NCI-H69 (cell line): ENCODE measurements around the gene COMP.
A peak's percentile ranks its signal among the peaks of the same experiment; 100 is the strongest.
"Not testable (repeated sequence)": the region's sequence is repeated elsewhere in the genome, so short reads cannot be mapped to it uniquely, and the experiment has no call there.

Experiments used
- DNase-seq: peaks from one replicate; lab custom pipeline; 2025; lab: John Stamatoyannopoulos, UW

Gene COMP

DNA sequence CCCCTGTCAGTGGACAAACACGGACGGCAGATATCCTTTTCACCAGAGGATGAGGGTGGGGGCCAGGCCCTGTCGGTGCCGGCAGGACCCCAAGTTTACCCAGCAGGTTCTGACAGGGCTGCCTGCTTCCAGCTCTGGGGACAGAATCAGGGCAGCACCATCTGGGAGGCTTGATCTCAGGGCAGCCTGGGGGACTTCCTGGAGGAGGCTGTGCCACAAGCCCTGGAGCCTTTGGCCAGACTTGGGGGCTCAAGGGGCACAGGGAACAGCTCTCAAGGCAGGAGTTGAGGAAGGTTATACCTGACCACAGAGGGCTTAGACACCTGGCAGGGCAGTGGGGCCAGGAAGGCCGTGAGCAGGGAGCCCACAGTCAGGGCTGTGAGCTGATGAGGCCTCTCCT, 45.2 kb downstream of the COMP start:
- DNase-seq, result no peak

DNA sequence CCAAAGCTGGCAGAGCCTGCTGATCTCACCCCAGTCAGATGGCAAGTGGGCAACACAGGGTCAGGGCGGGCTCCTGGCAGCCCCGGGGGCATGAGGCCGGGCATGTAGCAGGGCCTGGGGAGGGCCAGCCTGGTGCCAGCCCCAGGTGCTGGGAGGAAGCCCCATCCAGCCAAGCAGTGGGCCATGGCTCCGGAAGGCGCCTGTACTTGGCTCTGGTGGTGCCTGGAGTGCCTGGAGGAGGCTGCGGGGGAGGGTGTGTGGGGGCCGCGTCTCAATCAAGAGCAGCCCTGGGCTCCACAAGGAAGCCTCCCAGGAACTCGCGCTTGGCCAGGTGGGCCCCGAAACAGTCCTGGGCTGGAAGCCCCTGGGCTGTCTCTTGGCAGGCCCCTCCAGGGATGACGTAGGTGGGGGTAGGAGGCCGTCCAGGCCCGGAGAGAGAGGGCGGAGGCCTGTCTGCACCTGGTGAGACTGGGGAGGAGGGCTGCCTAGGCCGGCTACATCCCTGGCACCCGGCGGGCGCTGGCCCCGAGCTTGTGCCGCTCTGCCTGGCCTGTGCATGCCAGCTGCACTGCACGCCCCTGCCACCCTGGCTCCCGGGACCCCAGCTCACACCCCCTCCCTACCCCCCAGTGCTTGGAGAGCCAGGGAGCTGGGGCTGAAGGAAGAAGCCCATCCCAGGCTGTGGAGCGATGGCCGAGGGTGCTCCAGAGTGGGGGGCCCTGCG, 45.9 kb downstream of the COMP start:
- DNase-seq, result no peak

DNA sequence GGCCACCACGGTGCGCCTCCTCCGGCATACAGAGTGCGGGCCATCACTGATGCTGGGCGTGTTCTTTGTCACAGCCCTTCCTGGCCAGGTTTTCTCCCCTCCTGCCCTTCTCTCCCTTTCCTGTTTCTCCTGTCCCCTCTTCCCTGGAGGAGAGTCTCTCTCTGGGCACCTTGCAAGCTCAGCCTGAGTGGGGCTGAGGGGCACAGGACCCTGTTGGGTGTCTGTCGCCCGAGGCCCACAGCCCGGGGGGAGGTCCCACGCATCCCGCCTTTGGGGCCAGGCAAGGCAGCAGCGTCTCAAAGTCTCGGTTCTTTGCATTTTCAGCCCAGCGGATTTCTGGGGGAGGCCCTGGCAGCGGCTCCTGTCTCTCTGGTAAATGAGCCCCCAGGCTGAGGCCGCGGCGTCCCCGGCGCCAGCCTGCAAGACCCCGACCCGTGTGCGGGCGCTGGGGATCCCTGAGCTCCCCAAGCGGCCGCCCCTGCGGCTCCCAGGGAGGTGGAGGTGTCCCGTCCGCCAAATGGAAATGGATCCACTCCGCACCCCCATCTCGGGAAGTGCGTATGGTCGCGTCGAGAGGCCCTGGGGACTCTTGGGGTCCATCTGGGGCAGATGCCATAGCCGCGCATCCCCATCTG, 47.2 kb downstream of the COMP start:
- DNase-seq, result no peak

DNA sequence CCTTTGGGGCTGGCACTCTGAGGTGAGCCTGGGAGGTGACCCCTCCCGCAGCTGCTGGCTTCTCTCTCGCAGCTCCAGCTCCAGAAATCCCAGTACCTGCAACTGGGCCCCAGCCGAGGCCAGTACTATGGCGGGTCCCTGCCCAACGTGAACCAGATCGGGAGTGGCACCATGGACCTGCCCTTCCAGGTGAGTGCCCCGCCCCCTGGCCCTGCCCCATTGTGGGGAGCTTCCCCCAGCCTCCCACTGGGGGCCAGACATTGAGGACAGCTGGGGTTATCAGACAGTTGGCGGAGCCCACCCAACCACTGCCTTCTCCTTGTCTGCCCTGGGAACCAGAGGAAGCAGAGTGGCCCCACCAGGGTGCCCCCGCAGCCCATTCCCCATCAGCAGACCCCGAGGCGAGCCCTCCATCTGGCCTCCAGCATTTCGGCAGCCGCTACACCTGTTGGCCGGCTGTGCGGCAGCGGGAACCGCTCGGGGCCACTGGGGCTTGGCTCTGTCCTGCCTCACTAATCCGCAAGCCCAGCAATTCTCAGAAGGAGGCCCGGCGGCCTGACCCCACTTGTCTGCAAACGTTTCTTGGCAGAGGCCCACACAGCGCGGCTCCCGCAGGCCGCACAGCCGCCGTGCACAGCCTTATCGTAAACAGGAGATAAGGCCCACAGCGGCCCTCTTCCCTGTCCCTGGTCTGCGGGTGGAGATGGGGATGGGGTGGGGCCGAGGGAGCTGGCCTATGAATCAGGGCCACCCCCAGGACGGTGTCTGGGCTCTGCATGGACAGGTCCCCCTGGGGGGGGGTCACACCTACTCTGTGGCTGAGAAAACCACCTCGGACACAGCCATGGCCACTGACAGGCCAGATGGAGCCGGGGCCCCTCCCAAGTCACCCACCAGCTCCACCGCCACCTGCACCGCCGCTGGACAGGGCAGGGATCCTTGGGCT, 48.0 kb downstream of the COMP start:
- no peak for DNase-seq

DNA sequence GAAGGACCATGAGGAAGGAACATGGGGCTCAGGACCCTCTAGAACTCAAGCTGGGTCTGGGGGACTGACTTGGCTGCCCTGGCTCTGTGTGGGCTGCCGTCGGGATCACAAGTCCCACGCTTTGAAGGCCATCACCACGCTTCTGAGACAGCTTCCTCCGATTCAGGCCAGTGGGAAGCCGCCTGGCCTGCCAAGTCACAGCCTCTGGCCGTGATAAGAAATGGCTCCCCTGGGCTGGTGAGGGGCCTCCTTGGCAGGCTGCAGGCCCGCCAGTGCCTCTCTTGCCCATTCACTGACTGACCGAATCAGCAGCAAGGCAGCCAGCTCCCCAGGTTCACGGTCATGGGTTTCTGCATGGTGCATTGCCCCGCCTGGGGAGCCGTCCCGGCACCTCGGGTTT, 48.8 kb downstream of the COMP start:
- no peak for DNase-seq

DNA sequence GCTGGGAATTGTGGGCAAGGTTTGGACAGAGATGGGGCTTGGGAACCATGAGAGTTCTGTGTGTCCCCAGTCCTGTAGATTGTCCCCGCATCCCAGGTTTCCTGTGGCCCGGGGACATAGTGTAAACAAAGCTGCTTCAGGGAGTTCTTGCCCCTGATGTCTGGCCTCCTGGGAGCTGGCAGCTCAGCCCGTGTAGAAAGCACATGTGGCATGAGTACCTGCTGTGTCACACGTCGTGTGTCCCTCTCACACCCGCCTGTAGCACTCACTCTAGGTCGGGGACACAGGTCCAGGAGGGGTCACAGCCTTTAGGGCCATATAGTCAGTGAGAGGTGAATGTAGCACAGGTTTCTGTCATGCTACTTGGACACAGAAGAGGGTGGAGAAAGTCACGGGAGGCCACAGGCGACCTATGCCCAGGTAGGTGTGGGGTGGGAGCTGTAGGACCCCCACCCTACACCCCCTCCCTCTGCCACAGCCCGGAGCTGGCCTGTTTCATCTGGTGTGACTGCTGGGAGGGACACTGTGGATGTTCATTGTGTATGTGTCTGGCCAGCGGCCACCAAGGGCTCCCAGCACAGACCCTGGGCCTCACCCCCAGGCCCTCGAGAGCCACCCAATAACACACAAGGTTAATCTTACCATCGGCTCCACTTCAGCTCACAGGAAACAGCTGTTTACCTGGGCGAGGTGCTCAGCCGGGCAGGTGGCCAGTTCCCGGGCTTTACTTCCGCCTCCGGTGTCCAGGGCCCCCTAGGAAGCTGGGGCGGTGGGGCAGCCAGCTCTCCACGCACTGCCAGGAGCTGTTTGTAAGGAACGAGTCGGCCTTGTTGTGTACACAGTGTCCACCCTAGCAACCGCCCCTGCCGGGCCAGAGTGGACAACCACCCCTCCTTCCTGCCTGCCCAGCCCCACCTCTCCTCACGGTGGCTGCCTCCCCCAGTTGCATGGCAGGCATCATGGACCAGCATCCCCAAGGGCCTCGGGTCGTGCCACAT, 49.7 kb downstream of the COMP start:
- peak; percentile 90 for DNase-seq

DNA sequence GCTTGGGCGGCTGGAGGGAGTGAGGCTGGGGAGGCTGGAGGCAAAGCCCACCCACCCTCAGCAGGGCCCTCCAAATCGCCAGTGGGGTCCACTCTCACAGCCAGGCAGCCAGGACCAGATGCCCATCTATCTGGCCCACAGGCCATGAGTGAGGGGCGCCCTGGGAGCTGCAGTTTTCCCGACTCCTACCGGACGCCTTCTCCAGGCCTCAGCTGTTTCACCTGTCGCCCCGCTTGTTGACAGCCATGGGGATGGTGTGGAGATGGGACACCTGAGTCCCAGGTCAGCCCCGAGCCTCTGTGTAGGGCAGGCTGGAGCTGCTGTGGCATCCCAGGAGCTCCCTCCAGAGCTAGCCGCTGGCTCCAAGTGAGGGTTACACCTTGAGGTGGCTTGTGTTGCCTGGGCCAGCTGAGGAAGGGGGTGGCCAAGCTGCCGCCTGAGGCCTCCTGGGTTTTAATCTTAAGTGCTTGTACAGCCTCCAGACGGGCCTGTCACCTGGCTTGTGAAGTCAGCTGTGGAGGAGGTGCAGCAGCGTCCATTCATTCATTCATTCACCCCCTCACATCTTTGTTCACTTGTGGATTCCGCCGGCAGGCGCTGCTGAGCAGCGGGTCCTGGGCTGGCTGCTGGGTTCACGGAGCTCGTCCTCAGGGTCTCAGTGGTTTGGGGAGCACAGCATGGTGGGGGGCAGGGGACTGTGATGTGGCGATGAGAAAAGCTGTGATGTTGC, 52.0 kb downstream of the COMP start:
- DNase-seq, result no peak

DNA sequence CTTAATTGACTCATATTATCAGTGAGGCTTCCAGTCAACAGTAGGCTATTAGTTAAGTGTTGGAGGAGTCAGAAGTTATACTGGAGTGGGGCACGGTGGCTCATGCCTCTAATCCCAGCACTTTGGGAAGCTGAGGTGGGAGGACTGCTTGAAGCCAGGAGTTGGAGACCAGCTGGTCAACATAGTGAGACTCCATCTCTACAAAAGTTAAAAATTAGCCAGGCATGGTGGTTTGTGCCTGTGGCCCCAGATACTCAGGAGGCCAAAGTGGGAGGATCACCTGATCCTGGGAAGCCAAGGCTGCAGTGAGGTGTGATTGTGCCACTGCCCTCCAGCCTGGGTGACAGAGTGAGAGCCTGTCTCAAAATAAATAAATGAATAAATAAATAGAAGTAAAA, 53.2 kb downstream of the COMP start:
- no peak for DNase-seq

DNA sequence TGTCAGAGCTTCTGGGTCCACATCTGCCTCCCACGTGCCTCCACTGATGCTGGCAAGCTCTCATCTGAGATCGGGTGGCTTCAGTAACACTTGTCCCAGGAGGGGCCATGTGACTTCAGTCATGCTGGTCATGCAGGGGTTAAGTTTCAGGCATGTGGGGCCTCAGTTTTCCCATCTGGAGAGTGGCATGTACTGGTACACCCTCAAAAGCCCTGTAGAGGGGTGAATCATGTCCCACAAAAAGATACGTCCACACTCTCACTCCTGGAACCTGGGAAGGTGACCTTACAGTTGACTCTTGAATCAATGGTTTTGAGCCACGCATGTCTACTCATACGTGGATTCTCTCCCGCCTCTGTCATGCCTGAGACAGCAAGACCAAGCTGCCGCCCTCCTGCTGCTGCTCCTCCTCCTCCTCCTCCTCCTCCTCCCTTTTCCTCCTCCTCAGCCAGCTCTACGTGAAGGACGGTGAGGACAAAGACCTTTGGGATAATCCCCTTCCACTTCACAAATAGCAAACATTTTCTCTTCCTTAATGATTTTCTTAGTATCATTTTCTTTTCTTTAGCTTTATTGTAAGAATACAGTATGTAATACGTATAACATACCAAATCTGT, 53.7 kb downstream of the COMP start:
- DNase-seq, result no peak

DNA sequence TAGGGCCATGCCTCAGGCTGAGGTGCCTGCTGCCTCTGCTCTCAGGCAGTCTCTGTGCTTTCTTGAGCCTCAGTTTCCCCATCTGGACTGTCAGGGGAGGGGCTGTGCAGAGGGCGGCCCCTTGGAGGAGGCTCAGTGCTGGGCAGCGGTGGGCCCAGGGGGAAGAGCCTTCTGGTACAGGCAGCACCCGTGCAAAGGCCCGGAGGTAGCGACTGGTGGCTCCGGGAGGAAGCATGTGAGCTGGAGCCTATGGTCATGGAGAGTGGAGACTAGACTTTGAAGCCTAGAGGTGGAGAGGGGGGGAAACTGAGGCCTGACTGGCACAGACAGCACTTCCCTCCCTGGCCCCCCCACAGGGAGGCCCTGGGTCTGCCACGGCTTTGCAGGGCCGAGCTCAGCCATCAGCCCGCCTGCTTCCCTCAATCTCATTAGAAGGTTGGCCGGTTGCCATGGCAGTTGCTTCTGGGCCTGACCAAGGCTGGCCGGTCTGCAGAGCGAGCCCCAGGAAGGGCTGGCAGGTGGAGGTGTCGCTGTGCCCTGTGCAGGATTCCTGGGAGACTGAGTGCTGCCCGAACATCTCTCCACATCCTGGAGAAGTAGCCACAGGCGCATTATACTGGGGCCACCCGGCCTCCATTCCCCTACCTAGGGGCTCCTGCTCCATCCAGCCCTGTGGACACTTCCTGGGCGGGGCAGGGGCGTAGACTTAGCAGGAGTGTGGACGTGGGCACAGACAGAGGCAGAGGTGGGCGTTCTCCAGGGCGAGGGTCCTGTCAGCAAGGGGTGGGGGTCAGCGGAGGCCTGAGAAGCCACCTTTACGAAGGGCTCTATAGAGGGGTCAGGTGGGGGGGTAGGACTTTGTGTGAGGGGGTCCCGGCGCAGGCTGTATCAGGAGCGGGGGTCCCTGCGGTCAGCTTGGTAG, 54.4 kb downstream of the COMP start:
- no peak for DNase-seq

DNA sequence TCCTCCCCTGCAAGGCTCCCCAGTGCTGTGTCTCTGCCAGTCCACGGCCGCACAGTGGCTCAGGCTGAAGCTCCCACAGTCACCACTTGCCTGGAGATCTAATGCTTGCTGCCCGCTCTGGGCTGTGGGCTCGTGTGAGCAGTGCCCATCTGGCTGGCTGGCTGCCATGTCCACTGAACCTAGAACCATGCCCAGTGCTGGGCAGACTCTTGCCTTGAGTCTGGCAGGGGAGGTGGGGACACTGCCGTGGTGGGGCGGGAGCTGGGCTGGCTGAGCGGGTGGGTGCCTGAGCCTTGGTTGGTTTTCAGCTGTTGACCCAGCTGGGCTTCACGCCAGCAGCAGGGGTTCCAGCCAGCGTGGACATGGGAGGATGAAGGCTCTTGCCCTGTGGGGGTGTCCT, 55.4 kb downstream of the COMP start:
- DNase-seq, result no peak

DNA sequence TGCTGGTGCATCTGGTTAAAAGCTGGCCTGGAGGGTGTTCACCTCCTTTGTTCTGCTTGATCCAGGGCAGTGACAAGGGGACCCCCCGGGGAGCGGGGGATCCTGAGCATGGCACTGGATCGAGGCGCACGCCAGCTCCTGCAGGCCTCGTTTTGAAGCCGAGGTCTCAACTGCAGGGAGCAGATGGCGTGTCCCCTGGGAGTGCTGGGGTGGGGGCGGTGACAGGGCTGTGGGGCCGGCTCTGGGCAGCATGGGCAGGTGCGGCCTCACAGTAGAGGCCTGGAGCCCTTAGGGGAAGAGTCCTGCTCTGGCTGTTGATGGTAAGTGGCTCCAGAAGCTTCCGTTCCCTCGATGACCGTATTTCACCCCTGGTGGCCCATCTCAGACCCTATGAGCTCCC, 55.8 kb downstream of the COMP start:
- DNase-seq, result peak; percentile 48

DNA sequence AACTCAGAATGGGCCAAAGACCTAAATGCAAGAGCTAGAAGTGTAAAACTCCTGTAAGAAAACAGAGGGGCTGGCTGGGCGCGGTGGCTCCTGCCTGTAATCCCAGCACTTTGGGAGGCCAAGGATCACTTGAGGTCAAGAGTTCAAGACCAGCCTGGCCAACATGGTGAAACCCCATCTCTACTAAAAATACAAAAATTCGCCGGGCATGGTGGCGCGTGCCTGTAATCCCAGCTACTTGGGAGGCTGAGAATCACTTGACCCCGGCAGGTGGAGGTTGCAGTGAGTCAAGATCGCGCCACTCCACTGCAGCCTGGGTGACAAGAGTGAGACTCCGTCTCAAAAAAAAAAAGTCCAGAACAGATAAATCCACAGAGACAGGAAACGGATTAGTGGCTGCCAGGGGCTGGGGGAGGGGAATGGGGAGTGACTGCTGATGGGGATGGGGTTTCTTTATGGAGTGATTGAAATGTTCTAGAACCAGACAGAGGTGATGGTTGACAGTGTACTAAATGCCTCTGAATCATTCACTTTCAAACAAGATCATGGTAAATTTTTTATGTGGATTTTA, 57.3 kb downstream of the COMP start:
- not testable (repeated sequence) for DNase-seq

DNA sequence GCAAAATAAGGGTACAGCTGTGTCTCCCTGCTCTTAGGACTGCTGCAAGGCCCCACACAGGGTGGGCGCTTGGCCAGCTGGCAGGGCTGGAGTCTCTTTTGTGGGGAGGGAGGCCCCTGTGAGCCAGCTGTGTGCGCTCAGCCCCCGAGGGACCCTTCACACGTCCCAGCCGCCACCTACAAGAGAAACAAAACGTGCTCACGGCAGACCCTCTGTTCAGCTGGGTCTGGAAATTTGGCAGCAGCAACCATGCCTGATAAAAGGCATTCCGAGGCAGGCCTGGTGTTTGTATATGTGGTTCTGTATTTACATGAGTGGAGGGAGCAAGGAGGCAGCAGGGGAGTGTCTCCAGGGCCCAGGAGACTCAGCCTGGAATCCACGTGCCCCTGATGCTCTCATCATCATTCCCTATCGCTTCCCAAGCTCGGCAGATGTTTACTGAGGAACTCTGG, 57.9 kb downstream of the COMP start:
- peak; percentile 62 for DNase-seq
